Adipocyte (in vitro differentiated cells): ENCODE measurements around the gene PLAAT4.
A peak's percentile ranks its signal among the peaks of the same experiment; 100 is the strongest.

Source experiments
- DNase-seq: peaks from one replicate; pipeline ENCODE4 v3.0.0-alpha.2; 2015; ENCODE audit warnings: low read depth
- H3K27me3 ChIP-seq: replicated peaks from 2 replicates; pipeline ENCODE4 v1.7.0; 2013; ENCODE audit warnings: mild to moderate bottlenecking, low read length, moderate library complexity; ENCODE audit not compliant: control insufficient read depth, insufficient read depth
- H3K36me3 ChIP-seq: 2 replicates; pipeline ENCODE4 v1.7.0; 2013; ENCODE audit warnings: low read length, mild to moderate bottlenecking, moderate library complexity; ENCODE audit not compliant: control insufficient read depth, insufficient read depth, severe bottlenecking
- H3K4me1 ChIP-seq: 2 replicates; pipeline ENCODE4 v1.7.0; 2013; ENCODE audit warnings: mild to moderate bottlenecking, low read length, moderate library complexity; ENCODE audit not compliant: control insufficient read depth, insufficient read depth
- H3K4me3 ChIP-seq: 2 replicates; pipeline ENCODE4 v1.7.0; 2013; ENCODE audit warnings: mild to moderate bottlenecking, low read length, moderate library complexity
- H3K9ac ChIP-seq: 2 replicates; pipeline ENCODE4 v1.7.0; 2013; ENCODE audit warnings: mild to moderate bottlenecking, low read length, moderate library complexity
- H3K9me3 ChIP-seq: 2 replicates; pipeline ENCODE4 v1.7.0; 2013; ENCODE audit warnings: mild to moderate bottlenecking, low read length, moderate library complexity; ENCODE audit not compliant: control insufficient read depth

The PLAAT4 gene

DNA sequence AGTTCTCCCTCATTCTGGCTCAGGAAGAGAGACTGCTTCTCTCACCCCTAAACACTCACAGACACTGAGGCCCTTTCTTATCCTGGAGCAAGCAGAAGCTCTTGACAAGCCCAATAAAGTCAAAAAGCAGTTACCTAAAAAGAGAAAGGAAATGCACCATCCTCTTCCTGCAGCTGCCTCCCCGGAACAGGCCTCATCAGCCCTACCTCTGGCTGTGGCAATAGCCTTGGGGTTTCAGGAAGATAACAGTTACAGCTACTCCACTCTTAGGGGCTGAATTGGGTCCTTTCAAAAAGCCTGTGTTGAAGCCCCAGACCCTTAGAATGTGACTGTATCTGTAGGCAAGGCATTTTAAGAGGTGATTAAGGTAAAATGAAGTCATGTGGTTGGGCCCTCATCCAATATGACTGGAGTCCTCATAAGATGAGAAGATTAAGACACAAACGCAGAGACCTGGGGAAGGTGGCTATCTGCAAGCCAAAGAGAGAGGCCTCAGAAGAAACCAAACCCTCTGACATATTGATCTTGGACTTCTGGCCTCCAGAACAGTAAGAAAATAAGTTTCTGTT, 34.3 kb upstream of the PLAAT4 start:
- no peaks in the 10 kb centered on the region for H3K27me3 ChIP-seq
- no peak overlapping the region for H3K9ac ChIP-seq
- no peak overlapping the region for H3K4me3 ChIP-seq
- peaks cover 25% of the 10 kb centered on the region for H3K4me1 ChIP-seq
- DNase-seq: no peak
- H3K36me3 ChIP-seq: no peaks in the 10 kb centered on the region
- H3K9me3 ChIP-seq: peaks cover 40% of the 10 kb centered on the region

DNA sequence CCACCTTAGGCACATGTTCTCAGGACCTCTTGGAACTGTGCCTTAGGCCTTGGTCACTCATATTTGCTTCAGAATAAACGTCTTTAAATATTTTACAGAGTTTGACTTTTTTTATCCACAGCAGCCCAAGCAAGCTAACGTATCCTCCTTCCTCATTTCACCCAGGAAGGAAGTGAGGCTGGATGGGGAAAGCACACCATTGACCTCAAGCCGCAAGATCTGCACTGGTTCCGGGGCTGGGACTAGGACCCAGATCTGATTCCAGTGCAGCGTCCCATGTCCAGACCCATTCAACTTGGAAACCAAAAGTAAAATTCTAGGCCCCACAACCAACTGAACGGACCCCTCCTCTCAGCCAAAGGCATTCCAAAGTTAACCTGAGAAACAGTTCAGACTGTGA, 33.1 kb upstream of the PLAAT4 start:
- H3K9me3 ChIP-seq: peaks cover 28% of the 10 kb centered on the region
- H3K27me3 ChIP-seq: no peaks in the 10 kb centered on the region
- peaks cover 2% of the 10 kb centered on the region for H3K36me3 ChIP-seq
- no peak for DNase-seq
- H3K4me3 ChIP-seq: no peak overlapping the region
- no peak overlapping the region for H3K9ac ChIP-seq
- H3K4me1 ChIP-seq: peaks cover 25% of the 10 kb centered on the region

DNA sequence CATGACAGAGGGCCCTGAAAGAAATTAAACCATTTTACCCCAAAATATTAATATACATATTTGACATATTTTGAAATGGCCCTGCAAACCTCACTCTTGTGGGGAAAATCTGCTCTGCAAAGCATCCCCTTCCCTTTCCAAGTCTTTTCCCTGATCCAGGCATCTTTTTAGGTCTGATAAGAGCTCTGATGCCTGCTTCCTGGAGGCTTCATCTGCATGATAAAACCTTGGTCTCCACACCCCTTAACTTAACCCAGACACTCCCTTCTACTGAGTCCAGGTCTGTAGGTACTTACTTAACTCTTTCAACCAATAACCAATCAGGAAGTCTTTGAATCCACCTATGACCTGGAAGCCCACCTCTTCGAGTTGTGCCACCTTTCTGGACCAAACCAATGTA, 32.6 kb upstream of the PLAAT4 start:
- no peak for DNase-seq
- H3K27me3 ChIP-seq: no peaks in the 10 kb centered on the region
- H3K4me1 ChIP-seq: peaks cover 26% of the 10 kb centered on the region
- no peak overlapping the region for H3K4me3 ChIP-seq
- H3K36me3 ChIP-seq: peaks cover 7% of the 10 kb centered on the region
- peak overlapping the region; percentile 95 for H3K9ac ChIP-seq
- peaks cover 23% of the 10 kb centered on the region for H3K9me3 ChIP-seq

DNA sequence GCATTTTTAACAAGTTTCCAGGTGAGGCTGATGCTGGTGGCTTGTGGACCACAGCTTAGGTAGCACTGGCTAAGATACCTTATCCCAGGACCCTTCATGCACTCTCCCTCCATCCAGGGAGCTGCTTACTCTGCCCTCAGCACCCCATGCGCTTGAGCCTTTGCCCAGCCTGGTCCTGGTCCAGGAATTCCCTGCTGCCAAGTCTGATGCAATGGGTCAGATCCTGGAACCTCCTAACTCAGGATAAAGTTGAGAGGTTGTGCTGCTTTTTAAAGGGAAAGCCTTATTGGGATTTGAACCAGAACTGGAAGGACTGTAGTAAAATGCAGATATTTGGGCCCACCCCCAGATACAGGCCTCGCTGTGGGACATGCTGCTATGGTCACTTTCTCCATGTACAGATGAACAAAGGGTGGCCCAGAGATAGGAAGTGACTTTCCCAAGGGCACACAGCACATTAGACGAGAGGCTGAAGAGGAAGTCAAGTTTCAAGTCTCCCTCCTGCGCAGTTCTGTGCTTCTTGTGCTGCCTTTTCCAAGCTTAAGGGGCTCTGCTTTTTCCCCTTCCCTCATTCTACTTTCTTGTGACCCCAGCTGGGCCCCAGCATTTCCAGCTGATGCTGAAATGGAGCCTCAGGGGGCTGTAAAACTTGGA, 31.5 kb upstream of the PLAAT4 start:
- no peak for DNase-seq
- peaks cover 17% of the 10 kb centered on the region for H3K36me3 ChIP-seq
- H3K4me1 ChIP-seq: peaks cover 35% of the 10 kb centered on the region
- H3K4me3 ChIP-seq: peak overlapping the region; percentile 46
- peaks cover 14% of the 10 kb centered on the region for H3K9me3 ChIP-seq
- peak overlapping the region; percentile 95 for H3K9ac ChIP-seq
- H3K27me3 ChIP-seq: no peaks in the 10 kb centered on the region

DNA sequence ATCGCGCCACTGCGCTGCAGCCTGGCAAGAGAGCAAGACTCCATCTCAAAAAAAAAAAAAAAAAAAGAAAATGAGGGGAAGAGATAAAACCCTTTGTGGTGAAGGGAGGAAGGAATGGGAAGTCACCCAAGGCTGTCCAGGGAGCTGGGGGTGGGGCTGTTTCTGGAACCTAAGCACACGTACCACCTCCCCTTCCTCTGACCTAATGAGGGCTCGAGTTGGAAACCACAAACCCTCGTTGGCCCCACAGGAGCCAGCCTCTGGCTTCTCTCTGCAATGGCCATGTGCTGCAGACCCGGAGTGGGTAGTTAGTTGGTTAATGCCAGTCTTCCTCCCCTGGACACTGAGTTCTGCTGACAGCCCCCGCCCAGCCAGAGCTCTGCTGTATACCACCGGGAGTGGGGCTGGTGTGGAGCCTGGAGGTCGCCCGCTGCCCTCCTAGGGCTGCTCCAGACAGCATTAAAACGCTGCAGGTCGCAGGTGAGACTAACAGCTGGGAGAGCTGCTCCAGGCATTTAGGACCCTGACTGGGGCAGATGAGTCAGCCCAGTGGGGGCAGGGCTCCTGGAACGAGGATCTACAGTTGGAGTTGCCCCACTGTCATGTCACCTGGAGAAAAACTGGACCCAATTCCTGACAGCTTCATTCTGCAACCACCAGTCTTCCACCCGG, 30.6 kb upstream of the PLAAT4 start, which contains the start of gene LGALS12:
Gene LGALS12, plus strand, starts transcription at position 228 of the 672 bp plus-strand sequence. Its CDS starts 375 bp downstream, at position 603.
- peak within 1 kb of the TSS; percentile 84 for H3K4me3 ChIP-seq
- DNase-seq: no peak
- H3K27me3 ChIP-seq: no peaks in the 10 kb centered on the region
- peaks cover 4% of the 10 kb centered on the region for H3K9me3 ChIP-seq
- peak within 1 kb of the TSS; percentile 95 for H3K9ac ChIP-seq
- peaks cover 45% of the 10 kb centered on the region for H3K4me1 ChIP-seq
- peaks cover 23% of the 10 kb centered on the region for H3K36me3 ChIP-seq

DNA sequence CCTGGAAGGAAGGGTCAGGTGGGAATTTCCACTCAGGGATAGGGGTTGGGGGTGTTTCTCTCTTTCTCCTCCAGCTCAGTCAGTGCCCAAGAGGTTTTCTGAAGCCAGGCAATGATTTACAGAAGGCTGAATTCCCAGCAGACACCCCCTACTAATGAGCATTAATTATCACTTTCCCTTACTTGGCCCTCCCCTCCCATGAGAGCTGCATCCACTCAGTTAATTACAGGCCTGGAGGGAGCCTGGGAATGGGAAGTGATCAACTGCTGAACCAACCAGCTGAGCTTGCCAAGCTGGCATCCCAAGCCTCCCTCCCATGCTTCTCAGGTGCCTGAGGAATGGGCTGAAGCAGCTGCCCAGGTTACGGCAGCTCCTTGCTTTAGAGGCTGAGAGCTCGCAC, 29.7 kb upstream of the PLAAT4 start:
- H3K4me1 ChIP-seq: peaks cover 53% of the 10 kb centered on the region
- H3K36me3 ChIP-seq: peaks cover 32% of the 10 kb centered on the region
- peak overlapping the region; percentile 95 for H3K9ac ChIP-seq
- no peaks in the 10 kb centered on the region for H3K27me3 ChIP-seq
- DNase-seq: no peak
- H3K4me3 ChIP-seq: peak overlapping the region; percentile 84
- no peaks in the 10 kb centered on the region for H3K9me3 ChIP-seq

DNA sequence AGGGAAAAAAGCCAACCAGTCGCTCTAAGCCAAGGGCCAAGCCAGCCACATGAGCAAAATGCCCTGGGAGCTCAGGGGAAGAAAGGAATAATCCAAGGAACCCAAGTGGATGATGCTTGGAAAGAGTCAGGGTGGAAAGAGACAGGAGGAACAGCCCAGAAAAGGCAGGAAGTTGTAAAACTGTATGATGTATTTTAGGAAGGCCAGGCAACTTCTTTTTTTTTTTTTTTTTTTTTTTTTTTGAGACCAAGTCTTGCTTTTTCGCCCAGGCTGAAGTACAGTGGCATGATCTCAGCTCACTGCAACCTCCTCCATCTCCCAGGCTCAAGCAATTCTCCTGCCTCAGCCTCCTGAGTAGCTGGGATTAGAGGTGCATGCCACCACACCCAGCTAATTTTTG, 29.1 kb upstream of the PLAAT4 start:
- H3K36me3 ChIP-seq: peaks cover 37% of the 10 kb centered on the region
- no peaks in the 10 kb centered on the region for H3K27me3 ChIP-seq
- H3K9ac ChIP-seq: peak overlapping the region; percentile 95
- peak overlapping the region; percentile 84 for H3K4me3 ChIP-seq
- peaks cover 55% of the 10 kb centered on the region for H3K4me1 ChIP-seq
- DNase-seq: no peak
- no peaks in the 10 kb centered on the region for H3K9me3 ChIP-seq

DNA sequence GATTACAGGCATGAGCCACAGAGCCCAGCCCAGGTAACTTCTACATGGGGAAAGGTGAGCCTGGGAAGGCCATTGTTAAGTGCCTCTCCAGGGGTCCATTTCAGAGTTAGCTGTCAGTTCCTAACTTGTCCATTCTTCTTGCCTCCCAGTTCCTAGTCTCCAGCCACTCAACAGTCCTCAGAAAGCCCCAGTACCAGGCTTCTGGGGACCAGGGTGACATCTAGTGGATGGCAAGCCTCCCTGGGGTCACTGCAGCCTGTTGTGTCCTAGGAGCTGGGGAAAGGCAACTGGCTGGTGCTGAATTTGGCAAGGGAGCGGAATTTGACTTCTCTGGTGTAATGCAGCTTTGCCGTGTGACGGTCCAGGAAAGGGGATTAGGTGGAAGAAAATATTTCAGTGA, 28.6 kb upstream of the PLAAT4 start:
- Histone ChIP-seq H3K9me3 (no peaks in the 10 kb centered on the region), H3K4me1 (peaks cover 55% of the 10 kb centered on the region), H3K9ac (peak overlapping the region; percentile 95), H3K36me3 (peaks cover 41% of the 10 kb centered on the region), H3K4me3 (peak overlapping the region; percentile 84), H3K27me3 (no peaks in the 10 kb centered on the region)
- peak; percentile 22 for DNase-seq

DNA sequence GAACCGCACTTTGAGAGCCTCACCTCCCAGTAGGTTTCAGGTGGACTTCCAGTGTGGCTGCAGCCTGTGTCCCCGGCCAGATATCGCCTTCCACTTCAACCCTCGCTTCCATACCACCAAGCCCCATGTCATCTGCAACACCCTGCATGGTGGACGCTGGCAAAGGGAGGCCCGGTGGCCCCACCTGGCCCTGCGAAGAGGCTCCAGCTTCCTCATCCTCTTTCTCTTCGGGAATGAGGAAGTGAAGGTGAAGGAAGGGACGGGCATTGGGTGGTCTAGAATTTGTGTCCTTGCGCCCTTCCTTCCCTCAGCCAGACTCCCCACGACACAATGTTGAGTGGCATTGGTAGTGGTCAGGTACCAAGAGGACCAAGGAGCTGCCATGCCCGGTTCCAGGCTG, 27.9 kb upstream of the PLAAT4 start:
- H3K36me3 ChIP-seq: peaks cover 46% of the 10 kb centered on the region
- peaks cover 54% of the 10 kb centered on the region for H3K4me1 ChIP-seq
- peak overlapping the region; percentile 95 for H3K9ac ChIP-seq
- H3K27me3 ChIP-seq: no peaks in the 10 kb centered on the region
- H3K4me3 ChIP-seq: peak overlapping the region; percentile 84
- no peak for DNase-seq
- H3K9me3 ChIP-seq: no peaks in the 10 kb centered on the region

DNA sequence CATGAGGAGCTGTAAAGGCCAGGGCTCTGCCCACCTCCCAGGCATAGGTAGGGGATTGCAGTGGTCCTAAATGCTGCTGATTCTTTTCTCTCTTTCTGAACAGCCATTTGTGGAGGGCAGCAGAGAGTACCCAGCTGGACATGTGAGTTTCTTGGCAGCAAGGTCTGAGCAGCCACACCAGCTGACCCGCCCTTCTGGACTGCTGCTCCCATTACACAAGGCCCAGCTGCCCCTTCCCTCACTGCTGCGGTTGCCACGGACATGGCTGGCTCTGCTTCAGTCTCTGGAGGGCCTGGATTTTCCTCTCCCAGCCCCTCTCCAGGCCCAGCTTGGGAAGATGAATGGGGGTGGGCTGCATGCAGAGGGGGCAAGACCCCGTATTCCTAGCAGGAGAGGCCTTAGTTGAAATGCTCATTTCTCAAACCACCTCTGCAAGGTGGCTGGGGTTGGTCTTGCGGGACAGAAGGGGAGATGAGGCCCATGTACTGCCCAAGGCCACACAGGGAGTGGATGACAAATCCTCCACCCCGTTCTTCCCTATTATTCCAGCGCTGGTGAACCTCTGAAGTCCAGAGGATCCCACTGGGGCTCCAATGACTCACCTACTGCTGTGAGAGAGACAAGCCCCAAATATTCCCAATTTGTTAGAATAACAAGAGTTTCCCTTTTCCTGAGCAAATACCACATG, 26.1 kb upstream of the PLAAT4 start:
- peaks cover 46% of the 10 kb centered on the region for H3K36me3 ChIP-seq
- peak; percentile 65 for DNase-seq
- H3K9ac ChIP-seq: peak overlapping the region; percentile 95
- peaks cover 37% of the 10 kb centered on the region for H3K4me1 ChIP-seq
- H3K4me3 ChIP-seq: peak overlapping the region; percentile 84
- no peaks in the 10 kb centered on the region for H3K27me3 ChIP-seq
- no peaks in the 10 kb centered on the region for H3K9me3 ChIP-seq
